HepG2 (cell line): ENCODE measurements around the gene XXYLT1. TPM values are rescaled to one million over a fixed set of nuclear protein-coding genes. Genes with fewer than 3 reads are reported as not detected.

ENCODE experiments used
- ATAC-seq: fragments of 200-7000 bp; cut with Tn5 transposase; 3 replicates; pipeline ENCODE4 v1.9.1; 2020; ENCODE audit warnings: mild to moderate bottlenecking, moderate library complexity
- BruUV-seq: library from RNA; stranded (reverse); fragments of 400-500 nt; replicated peaks from 2 replicates; lab custom pipeline; 2021; lab: Mats Ljungman, UMichigan
- CTCF ChIA-PET: fragments of 300-600 bp; formaldehyde crosslinking; extraction: SDS; loops from one replicate; lab custom pipeline; 2021; ENCODE audit warnings: low total read pairs, inconsistent platforms, low intra/inter-chr PET ratio; lab: Yijun Ruan, JAX
- POLR2A ChIA-PET: fragments of 350-600 bp; sonication (Branson Sonifier 250); formaldehyde crosslinking; loops from one replicate; lab custom pipeline; 2020; ENCODE audit warnings: antibody characterized with exemption, inconsistent platforms; lab: Yijun Ruan, JAX
- DNase-seq: peaks from one replicate; pipeline ENCODE4 v3.0.0-alpha.2; 2015; ENCODE audit warnings: low spot score
- FAIRE-seq: peaks from 3 replicates; lab custom pipeline; 2011; peaks lifted over from hg19 to GRCh38; lab: Jason Lieb, UNC
- H2AFZ ChIP-seq: one replicate; pipeline ENCODE4 v1.6.1; 2011; ENCODE audit warnings: low read length, inconsistent platforms
- H3K27ac ChIP-seq: fragments of 300-600 bp; 3 replicates; pipeline ENCODE4 v1.8.0; 2011; ENCODE audit warnings: mixed run types, mild to moderate bottlenecking, mixed read lengths, low read length, inconsistent platforms; ENCODE audit not compliant: insufficient read depth; ENCODE audit errors: extremely low read length
- H3K27me3 ChIP-seq, 2 experiments: fragments of 200-600 bp in 1 of 2; 2 replicates in 1 of 2; 3 replicates in 1 of 2; pipeline versions ENCODE4 v1.6.0 to v1.8.0; 2011; ENCODE audit warnings: low read length in 2 of 2, mild to moderate bottlenecking in 2 of 2, moderate library complexity in 2 of 2, inconsistent platforms in 1 of 2; ENCODE audit not compliant: insufficient read depth in 2 of 2, control insufficient read depth in 1 of 2
- H3K36me3 ChIP-seq, 2 experiments: fragments of 200-600 bp in 1 of 2; replicated peaks in 1 of 2; 2 replicates in 1 of 2; 3 replicates in 1 of 2; pipeline versions ENCODE4 v1.5.1 to v1.8.0; 2011; ENCODE audit warnings: low read length in 2 of 2, inconsistent platforms in 1 of 2; ENCODE audit not compliant: insufficient read depth in 2 of 2, control insufficient read depth in 1 of 2
- H3K4me1 ChIP-seq: 2 replicates; pipeline ENCODE4 v1.5.1; 2012; ENCODE audit warnings: low read length, inconsistent platforms; ENCODE audit not compliant: insufficient read depth
- H3K4me2 ChIP-seq: 2 replicates; pipeline ENCODE4 v1.6.0; 2011; ENCODE audit warnings: low read depth, low read length, inconsistent platforms
- H3K4me3 ChIP-seq, 3 experiments: fragments of 200-600 bp in 1 of 3; sonication (generic), shearing (Covaris generic) in 1 of 3; replicated peaks in 1 of 3; 2 replicates each; pipeline ENCODE4 v1.5.1; 2011 to 2016; ENCODE audit warnings: low read length in 3 of 3, inconsistent platforms in 2 of 3, low read depth in 2 of 3, mild to moderate bottlenecking in 2 of 3, control low read depth in 1 of 3, mixed read lengths in 1 of 3; ENCODE audit not compliant: insufficient read depth in 1 of 3
- H3K79me2 ChIP-seq: one replicate; pipeline ENCODE4 v1.6.1; 2011; ENCODE audit warnings: low read length, inconsistent platforms; ENCODE audit not compliant: insufficient read depth
- H3K9ac ChIP-seq: 2 replicates; pipeline ENCODE4 v1.6.0; 2011; ENCODE audit warnings: mild to moderate bottlenecking, low read depth, low read length, inconsistent platforms; ENCODE audit not compliant: insufficient read depth
- H3K9me3 ChIP-seq: 2 replicates; pipeline ENCODE4 v1.5.1; 2012; ENCODE audit warnings: mild to moderate bottlenecking, low read length
- H4K20me1 ChIP-seq: 2 replicates; pipeline ENCODE4 v1.6.0; 2011; ENCODE audit warnings: inconsistent platforms, mild to moderate bottlenecking, low read length, moderate library complexity; ENCODE audit not compliant: insufficient read depth
- DMAP1 ChIP-seq: IDR thresholded peaks from 2 replicates; pipeline ENCODE4 v1.6.1; 2016
- ZFAT ChIP-seq: sonication (generic); formaldehyde crosslinking; conservative IDR thresholded peaks from 2 replicates; pipeline ENCODE4 v1.8.1; 2023; ENCODE audit warnings: missing genetic modification reagents, inconsistent platforms
- ZNF709 ChIP-seq: sonication (generic); formaldehyde crosslinking; IDR thresholded peaks from 2 replicates; pipeline ENCODE4 v1.5.0; 2020; ENCODE audit warnings: mild to moderate bottlenecking, missing genetic modification reagents
- ZNF788 ChIP-seq: sonication (generic); formaldehyde crosslinking; IDR thresholded peaks from 2 replicates; pipeline ENCODE4 v1.5.0; 2020; ENCODE audit warnings: mild to moderate bottlenecking, missing genetic modification reagents, borderline replicate concordance
- WGBS: methylation state at CpG from one replicate; pipeline ENCODE4 v1.1.6; 2017; ENCODE audit warnings: low lambda C conversion rate; 5-methylcytosine and 5-hydroxymethylcytosine counted together
- in situ Hi-C: cut with HindIII; loops from 2 replicates; pipeline ENCODE4 v1.10.0; 2017; ENCODE audit warnings: low pct_unique_long_range_greater_than_20kb; ENCODE audit not compliant: extremely low pct_ligation_motif_present
- intact Hi-C: fragments of 100-400 bp; cut with micrococcal nuclease; formaldehyde crosslinking; loops from one replicate; pipeline ENCODE4 v1.10.0; 2022; ENCODE audit not compliant: unreplicated experiment
- polyA plus RNA-seq, 8 experiments: library from polyadenylated mRNA; depleted of rRNA in 3 of 8; stranded (reverse) in 7 of 8; unstranded in 1 of 8; fragments of >200 nt; fragmentation: Illumina TruSeq in 4 of 8; extraction: Trizol in 4 of 8; gene quantifications; 2 replicates each; pipeline versions ENCODE4 v1.2.1 to v1.2.3, GENCODE V29; 2011 to 2016; ENCODE audit warnings: low read depth in 4 of 8, missing spikeins in 1 of 8, mixed read lengths in 1 of 8; ENCODE audit not compliant: insufficient read depth in 1 of 8
- total RNA-seq, 5 experiments: library from RNA; depleted of rRNA; stranded (reverse); fragments of >200 nt; fragmentation: Illumina TruSeq; extraction: Trizol; gene quantifications; 2 replicates each; pipeline ENCODE4 v1.2.3, GENCODE V29; 2016; ENCODE audit warnings: low read depth in 1 of 5
- TF ChIP-seq, protein P1 (sequence below): sonication (generic); formaldehyde crosslinking; IDR thresholded peaks from 2 replicates; pipeline ENCODE4 v1.8.0; 2023; ENCODE audit warnings: mild to moderate bottlenecking, missing genetic modification reagents
- TF ChIP-seq, protein P2 (sequence below): sonication (generic); formaldehyde crosslinking; IDR thresholded peaks from 2 replicates; pipeline ENCODE4 v1.4.0; 2020; ENCODE audit warnings: mild to moderate bottlenecking, missing genetic modification reagents

XXYLT1 gene
- total and polyA plus RNA-seq, 2 of the 13 experiments (the other 11 are each of a cell fraction or from before 2014, with no cell fraction given), result 17.7 to 19.0 TPM

DNA sequence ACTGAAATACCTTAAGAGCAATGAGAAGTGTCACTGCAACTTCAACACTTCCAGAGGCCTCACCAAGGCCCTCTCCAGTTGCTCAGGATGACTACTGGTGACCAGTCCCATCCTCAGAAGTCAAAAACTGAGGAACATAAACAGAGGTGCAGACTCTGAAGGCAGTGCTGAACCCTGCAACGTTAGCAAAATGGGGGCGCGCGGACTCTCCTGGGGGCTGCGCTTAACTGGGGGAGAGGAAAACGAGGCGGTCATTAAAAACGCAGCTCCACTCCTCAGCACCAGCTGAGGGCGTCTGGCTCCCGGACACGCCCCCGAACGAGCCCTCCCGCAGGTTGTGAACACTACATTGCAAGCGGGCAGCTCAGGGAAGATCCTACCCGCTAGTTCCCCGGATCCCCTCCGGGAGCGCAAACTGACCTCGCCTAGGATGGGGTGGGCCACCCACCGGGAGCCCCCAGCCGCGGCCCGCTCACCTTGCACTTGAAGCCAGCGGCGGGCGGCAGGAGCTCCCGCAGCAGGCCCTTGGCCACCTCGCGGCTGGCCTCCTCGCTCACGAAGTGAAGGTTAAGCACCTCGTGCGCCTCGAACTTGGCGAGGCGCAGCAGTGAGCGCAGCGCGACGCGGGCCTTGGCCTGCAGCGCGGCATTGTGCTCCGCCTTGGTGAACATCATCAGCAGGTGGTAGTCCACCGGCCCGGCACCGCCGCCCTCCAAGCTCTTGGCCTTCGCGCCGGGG, 711 bp downstream of the XXYLT1 start (continued):
- peak; percentile 38; the same call in 1 of the 2 replicates for TF ChIP-seq DMAP1 (CRISPR knock-in tag)
- TF ChIP-seq, all 625 proteins: peak for 198

- Histone ChIP-seq H3K9me3 (no peaks in the 10 kb centered on the region), H3K4me2 (peak overlapping the region; percentile 90), H3K9ac (peak overlapping the region; percentile 82), H2AFZ (no peak overlapping the region), H3K36me3 (peaks cover 9 to 27% of the 10 kb centered on the region in 2 experiments; a peak in 4 of 5 replicates), H3K4me1 (peaks cover 54% of the 10 kb centered on the region), H4K20me1 (no peaks in the 10 kb centered on the region), H3K79me2 (peaks cover 42% of the 10 kb centered on the region), H3K4me3 (peak overlapping the region; percentile 89 to 92 (median 91)), H3K27me3 (no peaks in the 10 kb centered on the region; a peak in 1 of 5 replicates), H3K27ac (no peak overlapping the region)
- BruUV-seq, result TSS peak; percentile 47
- TF ChIP-seq, protein P1, sequence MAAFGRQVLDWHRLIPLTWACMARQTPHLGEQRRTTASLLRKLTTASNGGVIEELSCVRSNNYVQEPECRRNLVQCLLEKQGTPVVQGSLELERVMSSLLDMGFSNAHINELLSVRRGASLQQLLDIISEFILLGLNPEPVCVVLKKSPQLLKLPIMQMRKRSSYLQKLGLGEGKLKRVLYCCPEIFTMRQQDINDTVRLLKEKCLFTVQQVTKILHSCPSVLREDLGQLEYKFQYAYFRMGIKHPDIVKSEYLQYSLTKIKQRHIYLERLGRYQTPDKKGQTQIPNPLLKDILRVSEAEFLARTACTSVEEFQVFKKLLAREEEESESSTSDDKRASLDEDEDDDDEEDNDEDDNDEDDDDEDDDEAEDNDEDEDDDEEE (CRISPR knock-in tag), result peak; percentile 58; the same call in 1 of the 2 replicates
- TF ChIP-seq ZNF788 (CRISPR knock-in tag) (no peak), ZFAT (CRISPR knock-in tag) (no peak), ZNF709 (CRISPR knock-in tag) (peak; percentile 34; the same call in 1 of the 2 replicates)
- TF ChIP-seq, protein P2, sequence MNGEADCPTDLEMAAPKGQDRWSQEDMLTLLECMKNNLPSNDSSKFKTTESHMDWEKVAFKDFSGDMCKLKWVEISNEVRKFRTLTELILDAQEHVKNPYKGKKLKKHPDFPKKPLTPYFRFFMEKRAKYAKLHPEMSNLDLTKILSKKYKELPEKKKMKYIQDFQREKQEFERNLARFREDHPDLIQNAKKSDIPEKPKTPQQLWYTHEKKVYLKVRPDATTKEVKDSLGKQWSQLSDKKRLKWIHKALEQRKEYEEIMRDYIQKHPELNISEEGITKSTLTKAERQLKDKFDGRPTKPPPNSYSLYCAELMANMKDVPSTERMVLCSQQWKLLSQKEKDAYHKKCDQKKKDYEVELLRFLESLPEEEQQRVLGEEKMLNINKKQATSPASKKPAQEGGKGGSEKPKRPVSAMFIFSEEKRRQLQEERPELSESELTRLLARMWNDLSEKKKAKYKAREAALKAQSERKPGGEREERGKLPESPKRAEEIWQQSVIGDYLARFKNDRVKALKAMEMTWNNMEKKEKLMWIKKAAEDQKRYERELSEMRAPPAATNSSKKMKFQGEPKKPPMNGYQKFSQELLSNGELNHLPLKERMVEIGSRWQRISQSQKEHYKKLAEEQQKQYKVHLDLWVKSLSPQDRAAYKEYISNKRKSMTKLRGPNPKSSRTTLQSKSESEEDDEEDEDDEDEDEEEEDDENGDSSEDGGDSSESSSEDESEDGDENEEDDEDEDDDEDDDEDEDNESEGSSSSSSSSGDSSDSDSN (CRISPR knock-in tag), result no peak
- intact Hi-C loops, result loop anchor here (5.0 kb wide), 1 partner anchor 273 kb away; the partner anchor contains the start of gene PPP1R2
- FAIRE-seq, result no peak
- ChIA-PET CTCF (interaction anchor here (3.0 kb wide), 1 partner anchor 253 kb away, joined by 55 read pairs; no protein-coding TSS in a partner anchor), POLR2A (interaction anchor here (1.0 to 3.5 kb wide), 9 partner anchors 9 to 597 kb away, joined by 3 to 22 read pairs (median 6); partner anchors contain the start of genes ACAP2, FAM43A, LSG1 and PPP1R2)
- 66% methylated on average over 5 of the region's 5 CpGs for WGBS
- ATAC-seq, result no peak
- no peak for DNase-seq
- in situ Hi-C loops, result loop anchor here (5.0 kb wide), 1 partner anchor 268 kb away; no protein-coding TSS in a partner anchor
Observed at GRCh38 chr3:195269375-195270078, 1.4 kb downstream of the XXYLT1 start.
